ENCODE data around the gene FAH.
A peak's percentile ranks its signal among the peaks of the same experiment; 100 is the strongest.

FAH gene

GRCh38 chr15:80174017-80174746 is 21.4 kb downstream of the FAH start:
- DNase-seq (ENCODE audit: low spot score): no peak

DNA sequence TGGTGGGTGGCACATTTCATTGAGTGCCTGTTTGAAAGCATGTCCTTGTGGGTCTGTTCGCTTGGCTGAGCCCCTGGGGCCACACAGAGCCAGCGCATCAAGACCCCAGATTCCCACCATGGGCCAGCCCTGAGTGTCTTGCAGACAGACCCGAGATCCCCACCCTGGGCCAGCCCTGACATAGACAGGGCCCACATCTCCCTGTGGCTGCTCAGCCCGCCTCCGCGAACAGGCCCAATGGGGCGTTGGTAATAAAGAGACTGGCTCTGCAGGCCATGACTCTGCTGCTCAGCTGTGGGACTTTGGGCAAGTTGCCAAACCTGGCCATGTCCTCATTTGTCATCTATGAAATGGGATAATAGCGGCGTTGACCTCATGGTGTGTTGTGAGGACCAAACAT is 22.6 kb downstream of the FAH start:
- DNase-seq (ENCODE audit: low spot score): no peak

DNA sequence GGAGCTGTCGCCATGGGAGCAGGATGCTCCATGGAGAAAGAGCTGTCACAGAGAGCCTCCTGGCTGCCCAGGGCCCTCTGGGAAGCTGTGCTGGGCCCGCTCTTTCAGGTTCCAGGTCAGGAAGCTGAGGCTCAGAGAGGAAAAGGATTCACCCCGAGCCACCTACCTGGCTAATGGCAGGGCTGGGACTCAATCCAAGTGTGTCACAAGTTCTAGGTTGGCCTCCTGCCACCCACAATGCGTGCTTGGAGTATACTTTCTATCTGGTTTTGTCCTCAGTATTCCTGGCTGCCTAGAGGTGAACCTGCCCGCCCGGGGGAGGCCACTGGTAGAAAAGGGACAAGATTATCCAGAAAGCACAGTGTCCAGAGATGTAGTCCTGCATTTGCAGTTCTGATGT is 23.6 kb downstream of the FAH start:
- no peak for DNase-seq (ENCODE audit: low spot score)

- no peak for DNase-seq (ENCODE audit: low spot score)
These were observed 24.4 kb downstream of the FAH start for GRCh38 chr15:80177156-80177555.

DNA sequence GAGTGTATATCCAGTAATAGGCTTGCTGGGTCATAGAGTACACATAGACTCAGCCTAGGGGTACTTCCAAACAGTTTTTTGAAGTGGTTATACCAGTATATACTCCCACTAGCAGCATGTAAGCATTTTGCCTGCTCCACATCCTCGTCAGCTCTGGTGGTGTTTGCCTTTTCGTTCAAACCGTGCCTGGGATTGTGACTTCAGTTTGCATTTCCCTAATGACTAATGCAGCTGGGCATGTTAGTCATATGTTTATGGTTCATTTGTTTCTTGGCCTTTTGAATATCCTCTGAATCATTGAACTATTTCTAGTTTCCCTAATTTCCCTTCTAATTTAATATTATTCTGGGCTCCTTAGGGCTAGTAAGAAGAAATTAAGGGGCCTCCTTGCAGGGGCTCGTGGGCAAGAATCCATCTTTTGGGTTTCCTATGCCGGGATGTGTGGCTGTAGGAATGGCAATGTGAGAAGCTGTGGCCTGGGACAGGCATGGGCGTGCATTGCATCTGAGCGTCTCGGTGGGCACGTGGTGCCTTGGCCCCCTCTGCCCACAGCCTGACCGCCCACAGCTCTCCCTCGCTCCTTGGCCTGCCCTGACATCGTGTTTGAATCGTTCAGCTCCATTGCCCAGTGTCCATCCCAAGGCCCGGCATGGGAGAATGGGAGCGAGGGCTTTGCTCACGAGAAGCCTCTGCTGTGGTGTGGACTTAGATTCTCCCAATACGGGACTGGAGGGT is 26.4 kb downstream of the FAH start:
- DNase-seq (ENCODE audit: low spot score): peak; percentile 77

GRCh38 chr15:80179935-80180334 is 27.1 kb downstream of the FAH start:
- no peak for DNase-seq (ENCODE audit: low spot score)

DNA sequence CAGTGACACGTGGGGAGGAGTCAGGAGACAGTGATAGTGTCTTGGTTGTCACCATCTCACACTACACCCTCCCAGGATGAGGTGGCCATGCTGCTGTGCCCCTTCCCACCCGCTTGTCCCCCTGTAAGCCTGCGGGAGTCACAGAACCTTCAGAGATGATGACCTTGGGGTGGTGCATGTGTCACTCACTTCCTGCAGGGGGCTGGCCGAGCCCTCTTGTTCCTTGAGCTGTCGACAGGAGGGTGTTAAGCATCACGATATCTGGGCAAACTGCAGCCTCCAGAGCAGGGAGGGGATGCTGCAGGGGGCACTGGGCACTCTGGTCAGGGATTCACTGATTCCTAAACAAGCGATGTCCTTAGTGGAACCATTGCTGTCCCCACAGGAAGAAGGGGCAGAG is 27.7 kb downstream of the FAH start:
- no peak for DNase-seq (ENCODE audit: low spot score)

DNA sequence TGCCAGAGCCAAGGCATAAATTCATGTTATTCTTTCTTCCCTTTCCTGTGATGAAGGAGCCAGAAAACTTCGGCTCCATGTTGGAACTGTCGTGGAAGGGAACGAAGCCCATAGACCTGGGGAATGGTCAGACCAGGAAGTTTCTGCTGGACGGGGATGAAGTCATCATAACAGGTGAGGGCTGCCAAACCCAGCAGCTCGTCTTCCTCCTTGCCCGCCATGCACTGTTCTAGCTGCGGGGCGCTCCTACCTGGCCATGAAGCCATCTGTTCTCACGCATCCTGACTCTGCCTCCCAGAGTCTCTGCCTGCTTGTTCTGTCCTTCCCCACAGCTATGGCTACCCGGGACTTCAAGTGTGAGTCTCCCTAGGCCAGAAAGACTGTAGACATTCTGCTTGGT is 28.2 kb downstream of the FAH start:
- DNase-seq (ENCODE audit: low spot score): no peak

- DNase-seq (ENCODE audit: low spot score): no peak
These were observed 29.9 kb downstream of the FAH start for GRCh38 chr15:80182611-80183261.

DNA sequence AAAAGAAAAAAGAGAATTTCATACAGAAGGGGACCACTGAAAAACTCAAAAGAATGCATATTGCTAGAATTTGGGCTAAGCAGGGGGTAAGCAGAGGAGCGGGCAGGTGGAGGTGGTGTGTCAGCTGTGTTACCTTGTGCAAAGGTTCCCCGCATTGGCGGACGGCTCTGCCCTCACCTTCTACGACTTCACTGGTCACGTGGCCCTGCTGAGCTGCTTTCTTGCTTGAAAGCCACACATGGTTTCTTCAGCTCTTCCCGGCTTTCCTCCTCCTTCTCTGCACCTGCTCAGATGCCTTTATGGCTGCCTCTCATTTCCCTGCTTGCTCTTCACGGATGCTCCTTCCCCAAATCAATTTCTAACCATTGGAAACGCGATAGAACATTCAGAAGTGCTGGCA is 30.5 kb downstream of the FAH start:
- DNase-seq (ENCODE audit: low spot score): no peak

DNA sequence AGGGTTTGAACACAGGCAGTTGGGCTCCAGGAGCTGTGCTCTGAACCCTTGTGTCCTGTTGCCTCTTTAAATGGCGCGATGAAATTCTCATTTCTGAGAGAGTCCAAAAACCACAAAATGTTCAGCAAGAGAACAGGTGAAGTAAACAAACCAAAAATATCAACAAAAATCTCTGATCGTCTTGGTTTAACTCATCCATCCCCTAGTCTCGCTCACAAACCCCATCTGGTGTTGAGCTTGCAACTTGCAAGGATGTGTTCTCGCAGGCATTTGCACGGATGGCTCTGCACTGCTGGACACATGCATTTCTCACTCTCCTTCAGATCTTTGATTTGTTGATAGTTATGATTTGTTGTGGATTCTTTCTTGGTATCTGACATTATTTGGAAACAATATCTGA is 31.1 kb downstream of the FAH start:
- no peak for DNase-seq (ENCODE audit: low spot score)

DNA sequence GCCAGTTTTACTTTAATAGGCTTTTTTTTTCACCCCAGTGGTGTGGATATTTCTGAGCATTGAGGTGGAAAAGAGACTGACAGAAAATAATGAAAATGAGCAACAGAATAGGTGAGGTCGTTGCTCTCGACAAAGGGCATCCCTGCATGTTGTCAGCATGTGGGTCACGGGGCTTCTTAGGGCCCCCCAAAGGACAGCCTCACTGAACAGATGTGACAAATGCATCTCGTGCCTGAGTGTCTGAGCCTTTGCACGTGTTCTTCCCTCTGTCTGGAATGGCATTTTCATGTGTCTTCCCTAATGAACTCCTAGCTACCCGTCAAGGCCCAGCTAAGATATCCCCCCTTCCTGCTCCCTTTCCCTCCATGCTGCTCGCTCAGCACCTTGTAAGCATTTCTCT is 31.8 kb downstream of the FAH start:
- no peak for DNase-seq (ENCODE audit: low spot score)

- no peak for DNase-seq (ENCODE audit: low spot score)
These were observed 32.4 kb downstream of the FAH start for GRCh38 chr15:80185152-80185551.

- DNase-seq (ENCODE audit: low spot score): no peak
These were observed 33.3 kb downstream of the FAH start for GRCh38 chr15:80186066-80186465.

DNA sequence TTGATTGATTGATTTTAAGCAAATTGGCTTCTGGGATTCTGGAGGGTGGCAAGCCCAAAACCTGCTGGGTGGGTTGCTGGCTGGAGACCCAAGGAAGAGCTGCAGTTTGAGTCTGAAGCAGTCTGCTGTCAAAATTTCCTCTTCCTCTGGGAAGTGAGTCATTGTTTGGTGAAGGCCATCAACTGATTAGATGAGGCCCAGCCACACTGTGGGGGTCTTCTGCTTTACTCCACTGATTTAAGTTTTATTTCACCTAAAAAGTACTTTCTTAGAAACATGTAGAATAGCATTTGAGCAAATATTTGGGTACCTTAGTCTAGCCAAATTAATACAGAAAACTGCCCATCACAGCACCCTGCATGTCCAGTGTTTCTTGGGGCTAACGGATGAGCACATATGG is 33.8 kb downstream of the FAH start:
- DNase-seq (ENCODE audit: low spot score): no peak

- DNase-seq (ENCODE audit: low spot score): no peak
These were observed 35.5 kb downstream of the FAH start for GRCh38 chr15:80188251-80188650.

DNA sequence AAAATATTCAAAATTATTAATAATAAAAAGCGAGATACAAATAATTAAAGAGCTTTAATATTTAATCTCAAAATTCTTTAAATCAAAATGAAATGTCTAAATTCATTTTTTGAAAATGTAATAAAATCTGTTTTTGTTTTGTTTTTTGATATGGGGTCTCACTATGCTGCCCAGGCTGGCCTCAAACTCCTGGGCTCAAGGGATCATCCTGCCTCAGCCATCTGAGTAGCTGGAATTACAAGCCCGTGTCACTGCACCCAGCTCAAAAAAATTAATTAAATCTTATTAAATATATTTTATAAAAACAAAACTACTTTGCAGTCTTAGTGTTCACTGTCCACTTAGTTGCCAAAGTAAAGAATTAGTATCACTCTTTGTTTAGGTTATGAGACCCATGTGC is 38.4 kb downstream of the FAH start:
- no peak for DNase-seq (ENCODE audit: low spot score)

GRCh38 chr15:80191897-80192595 is 39.2 kb downstream of the FAH start:
- DNase-seq (ENCODE audit: low spot score): no peak

DNA sequence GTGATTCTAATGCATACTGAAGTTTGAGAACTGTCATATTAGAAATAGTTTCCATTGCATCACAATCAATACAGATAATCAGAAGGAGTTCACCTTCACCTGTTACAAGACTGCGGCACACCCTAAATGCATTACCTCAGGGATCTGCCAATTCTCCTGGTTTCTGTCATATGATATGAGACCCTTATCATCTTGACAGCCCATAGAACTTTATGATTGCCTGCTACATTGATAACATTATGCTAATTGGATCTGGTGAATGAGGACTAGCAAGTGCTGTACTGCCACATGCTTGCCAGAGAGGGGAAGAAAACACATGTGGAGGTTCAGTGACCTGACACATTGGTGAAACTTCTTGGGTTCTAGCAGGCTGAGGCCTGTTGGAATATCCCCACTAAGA is 41.4 kb downstream of the FAH start:
- no peak for DNase-seq (ENCODE audit: low spot score)

DNA sequence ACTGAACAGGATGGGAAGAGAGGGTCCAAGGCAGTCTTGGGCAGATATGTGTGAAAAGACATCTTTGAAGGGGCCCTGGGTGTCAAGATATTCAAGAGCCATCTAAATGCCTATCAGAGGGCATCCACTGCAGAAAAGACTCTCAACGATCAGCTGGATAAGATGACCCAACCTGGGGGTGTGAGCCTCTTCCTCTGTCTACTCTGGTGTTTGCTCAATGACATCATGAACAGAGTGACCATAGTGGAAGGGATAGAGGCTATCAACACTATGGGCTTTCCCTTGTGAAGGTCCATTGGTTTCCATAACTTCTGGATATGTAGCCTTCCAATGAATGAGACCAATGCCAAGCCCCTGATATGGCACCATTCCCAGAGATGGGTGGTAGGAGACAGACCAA is 42.1 kb downstream of the FAH start:
- DNase-seq (ENCODE audit: low spot score): no peak

DNA sequence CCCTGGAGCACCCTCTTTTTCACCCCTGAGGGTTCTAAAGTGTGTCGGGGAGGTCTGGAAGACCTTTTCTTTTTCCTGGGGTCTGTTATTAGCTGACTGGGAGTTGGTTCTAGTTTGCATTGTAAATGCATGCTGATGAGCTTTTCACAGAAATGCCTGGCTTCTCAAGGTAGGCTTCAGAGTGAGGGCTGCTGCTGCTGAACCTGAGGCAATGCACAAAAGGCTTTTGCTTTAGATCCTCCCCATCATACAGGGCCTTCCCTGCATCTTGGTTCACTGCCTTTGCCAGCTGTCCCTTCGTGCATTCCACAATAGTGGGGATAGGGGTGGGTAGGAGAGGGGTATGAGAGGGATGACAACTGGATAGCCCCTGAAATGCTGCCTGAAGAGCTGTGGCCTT is 46.6 kb downstream of the FAH start:
- DNase-seq (ENCODE audit: low spot score): no peak

DNA sequence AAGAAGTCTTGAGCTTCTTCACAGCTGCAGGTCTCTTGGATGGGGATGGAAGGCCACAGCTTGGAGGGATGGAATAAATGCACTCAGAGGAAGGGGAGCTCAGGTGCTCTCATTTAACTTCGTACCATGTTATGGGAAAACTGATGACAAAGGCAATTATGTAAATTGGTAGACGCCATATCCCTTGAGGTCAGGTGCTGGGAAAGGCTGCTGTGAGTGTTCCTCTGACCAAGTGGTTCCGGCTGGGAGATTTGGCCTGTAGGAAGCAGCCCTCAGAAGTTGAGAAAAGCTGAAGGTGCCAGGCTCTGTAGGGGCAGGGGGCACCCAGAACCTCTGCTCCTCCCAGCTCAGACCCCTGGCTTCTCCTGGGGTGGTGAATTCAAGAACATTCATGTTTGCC is 47.1 kb downstream of the FAH start:
- no peak for DNase-seq (ENCODE audit: low spot score)

Measured in kidney capillary endothelial cell (primary cell).